Mesenchymal stem cell (in vitro differentiated cells and primary cell): ENCODE measurements around the gene SLC35F3.

Experiments
- DNase-seq: peaks from one replicate; pipeline ENCODE4 v3.0.0-alpha.2; 2013
- H2AFZ ChIP-seq: one replicate; pipeline ENCODE4 v1.6.1; 2013; ENCODE audit warnings: low read depth, mild to moderate bottlenecking, control low read depth, inconsistent platforms, low read length, moderate library complexity
- H2AK5ac ChIP-seq: 2 replicates; pipeline ENCODE4 v1.6.1; 2013; ENCODE audit warnings: low read length, moderate library complexity, mild to moderate bottlenecking, inconsistent platforms; ENCODE audit not compliant: severe bottlenecking
- H2BK120ac ChIP-seq: one replicate; pipeline ENCODE4 v1.6.1; 2013; ENCODE audit warnings: low read depth, mild to moderate bottlenecking, inconsistent platforms, low read length, moderate library complexity
- H2BK12ac ChIP-seq, 2 experiments: one replicate each; pipeline ENCODE4 v1.6.1; 2013; ENCODE audit warnings: inconsistent platforms in 2 of 2, low read length in 2 of 2, mild to moderate bottlenecking in 2 of 2, moderate library complexity in 2 of 2, control low read depth in 1 of 2
- H2BK15ac ChIP-seq: one replicate; pipeline ENCODE4 v1.6.1; 2013; ENCODE audit warnings: mild to moderate bottlenecking, low read depth, inconsistent platforms; ENCODE audit not compliant: poor library complexity, severe bottlenecking
- H2BK5ac ChIP-seq: 2 replicates; pipeline ENCODE4 v1.6.1; 2013; ENCODE audit warnings: low read depth, mild to moderate bottlenecking, low read length, control low read depth, inconsistent platforms; ENCODE audit not compliant: poor library complexity, severe bottlenecking
- H3K14ac ChIP-seq, 2 experiments: one replicate each; pipeline ENCODE4 v1.6.1; 2013; ENCODE audit warnings: inconsistent platforms in 2 of 2, low read length in 2 of 2, control low read depth in 1 of 2, mild to moderate bottlenecking in 1 of 2, moderate library complexity in 1 of 2
- H3K18ac ChIP-seq, 2 experiments: one replicate each; pipeline ENCODE4 v1.6.1; 2013; ENCODE audit warnings: inconsistent platforms in 2 of 2, low read length in 2 of 2, control low read depth in 1 of 2, low read depth in 1 of 2, mild to moderate bottlenecking in 1 of 2
- H3K23ac ChIP-seq, 2 experiments: one replicate each; pipeline ENCODE4 v1.6.1; 2013; ENCODE audit warnings: inconsistent platforms in 2 of 2, low read length in 2 of 2, mild to moderate bottlenecking in 2 of 2, moderate library complexity in 2 of 2, control low read depth in 1 of 2
- H3K27ac ChIP-seq: 2 replicates; pipeline ENCODE4 v1.5.1; 2013; ENCODE audit warnings: mild to moderate bottlenecking, moderate library complexity, low read length, control low read depth, inconsistent platforms; ENCODE audit not compliant: poor library complexity, severe bottlenecking
- H3K27me3 ChIP-seq, 2 experiments: 2 replicates each; pipeline versions ENCODE4 v1.6.1 to v1.7.0; 2013; ENCODE audit warnings: low read length in 2 of 2, mild to moderate bottlenecking in 2 of 2, moderate library complexity in 2 of 2, control low read depth in 1 of 2, inconsistent platforms in 1 of 2; ENCODE audit not compliant: control insufficient read depth in 1 of 2, insufficient read depth in 1 of 2
- H3K36me3 ChIP-seq, 2 experiments: 2 replicates each; pipeline versions ENCODE4 v1.6.1 to v1.7.0; 2013; ENCODE audit warnings: low read length in 2 of 2, control low read depth in 1 of 2, inconsistent platforms in 1 of 2, low read depth in 1 of 2, mild to moderate bottlenecking in 1 of 2; ENCODE audit not compliant: insufficient read depth in 2 of 2, control insufficient read depth in 1 of 2
- H3K4ac ChIP-seq, 2 experiments: one replicate each; pipeline ENCODE4 v1.6.1; 2013; ENCODE audit warnings: inconsistent platforms in 2 of 2, low read length in 2 of 2, mild to moderate bottlenecking in 2 of 2, moderate library complexity in 2 of 2, control low read depth in 1 of 2, low read depth in 1 of 2
- H3K4me1 ChIP-seq: 2 replicates; pipeline ENCODE4 v1.6.1; 2013; ENCODE audit warnings: low read depth, low read length, control low read depth; ENCODE audit not compliant: control insufficient read depth, insufficient read depth
- H3K4me2 ChIP-seq: 2 replicates; pipeline ENCODE4 v1.6.1; 2013; ENCODE audit warnings: low read length, mild to moderate bottlenecking, inconsistent platforms; ENCODE audit not compliant: poor library complexity, severe bottlenecking
- H3K4me3 ChIP-seq, 2 experiments: 2 replicates each; pipeline versions ENCODE4 v1.5.1 to v1.7.0; 2013; ENCODE audit warnings: low read length in 2 of 2, mild to moderate bottlenecking in 2 of 2, control low read depth in 1 of 2, low read depth in 1 of 2; ENCODE audit not compliant: insufficient read depth in 1 of 2
- H3K79me1 ChIP-seq: replicated peaks from 2 replicates; pipeline ENCODE4 v1.6.1; 2013; ENCODE audit warnings: mild to moderate bottlenecking, control low read depth, low read length, inconsistent platforms; ENCODE audit not compliant: poor library complexity, severe bottlenecking
- H3K9ac ChIP-seq: 2 replicates; pipeline ENCODE4 v1.7.0; 2013; ENCODE audit warnings: mild to moderate bottlenecking, low read length, moderate library complexity
- H3K9me3 ChIP-seq: 2 replicates; pipeline ENCODE4 v1.7.0; 2013; ENCODE audit warnings: mild to moderate bottlenecking, low read length; ENCODE audit not compliant: control insufficient read depth
- H4K8ac ChIP-seq: one replicate; pipeline ENCODE4 v1.6.1; 2013; ENCODE audit warnings: inconsistent platforms, mild to moderate bottlenecking, low read length, moderate library complexity
- H4K91ac ChIP-seq: one replicate; pipeline ENCODE4 v1.6.1; 2013; ENCODE audit warnings: mild to moderate bottlenecking, low read length, inconsistent platforms
- WGBS: methylation state at CpG from one replicate; pipeline ENCODE4 v1.1.7; 2013; ENCODE audit warnings: mixed read lengths; 5-methylcytosine and 5-hydroxymethylcytosine counted together

The SLC35F3 gene

GRCh38 chr1:234078143-234078542 is 173.7 kb downstream of the SLC35F3 start:
- no peak overlapping the region for H3K4me2 ChIP-seq
- no peaks in the 10 kb centered on the region for H3K9me3 ChIP-seq
- H3K4me1 ChIP-seq = no peaks in the 10 kb centered on the region
- no peak for DNase-seq
- H3K14ac ChIP-seq = no peak overlapping the region
- no peak overlapping the region for H4K91ac ChIP-seq
- no peak overlapping the region for H3K4me3 ChIP-seq
- H3K18ac ChIP-seq = no peak overlapping the region
- no peak overlapping the region for H2BK15ac ChIP-seq
- no peak overlapping the region for H4K8ac ChIP-seq
- no peak overlapping the region for H2BK120ac ChIP-seq
- no peak overlapping the region for H2AK5ac ChIP-seq
- H3K36me3 ChIP-seq = no peaks in the 10 kb centered on the region
- no peak overlapping the region for H3K4ac ChIP-seq
- H2AFZ ChIP-seq = no peak overlapping the region
- H2BK12ac ChIP-seq = no peak overlapping the region
- no peak overlapping the region for H3K9ac ChIP-seq
- H2BK5ac ChIP-seq = no peak overlapping the region
- no peak overlapping the region for H3K23ac ChIP-seq
- H3K79me1 ChIP-seq = no peaks in the 10 kb centered on the region
- H3K27ac ChIP-seq = no peak overlapping the region
- 91% methylated on average over 1 of the region's 1 CpG for WGBS
- H3K27me3 ChIP-seq = no peaks in the 10 kb centered on the region

DNA sequence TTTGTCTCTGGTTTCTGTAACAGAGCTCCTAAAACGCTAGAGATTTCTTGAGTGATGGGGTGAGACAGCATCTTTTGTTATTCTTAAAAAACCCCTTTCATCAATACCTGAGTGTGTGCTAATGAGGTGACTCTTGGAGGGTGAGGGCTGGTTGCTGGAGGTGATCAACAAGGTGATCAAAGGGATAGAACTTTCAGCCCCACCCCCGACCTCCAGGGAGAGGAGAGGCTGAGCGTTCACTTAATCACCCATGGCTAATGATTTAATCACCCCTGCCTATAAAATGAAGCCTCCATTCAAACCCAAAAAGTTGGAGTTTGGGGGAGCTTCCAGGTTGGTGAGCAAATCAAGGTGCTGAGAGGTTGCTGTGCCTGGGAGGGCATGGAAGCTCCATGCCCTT is 175.4 kb downstream of the SLC35F3 start:
- no peaks in the 10 kb centered on the region for H3K36me3 ChIP-seq
- H2BK5ac ChIP-seq = no peak overlapping the region
- H3K4me2 ChIP-seq = no peak overlapping the region
- no peak overlapping the region for H2BK12ac ChIP-seq
- H2AFZ ChIP-seq = no peak overlapping the region
- no peak overlapping the region for H4K91ac ChIP-seq
- no peak overlapping the region for H3K4ac ChIP-seq
- H3K9me3 ChIP-seq = no peaks in the 10 kb centered on the region
- no peak overlapping the region for H3K4me3 ChIP-seq
- H2AK5ac ChIP-seq = no peak overlapping the region
- no peak overlapping the region for H3K23ac ChIP-seq
- H4K8ac ChIP-seq = no peak overlapping the region
- H3K14ac ChIP-seq = no peak overlapping the region
- no peak overlapping the region for H2BK120ac ChIP-seq
- no peak overlapping the region for H3K9ac ChIP-seq
- no peak overlapping the region for H3K18ac ChIP-seq
- no CpG with 5 or more reads among the region's 3 CpGs for WGBS
- no peaks in the 10 kb centered on the region for H3K79me1 ChIP-seq
- no peak overlapping the region for H2BK15ac ChIP-seq
- H3K27ac ChIP-seq = no peak overlapping the region
- no peaks in the 10 kb centered on the region for H3K4me1 ChIP-seq
- no peak for DNase-seq
- no peaks in the 10 kb centered on the region for H3K27me3 ChIP-seq

DNA sequence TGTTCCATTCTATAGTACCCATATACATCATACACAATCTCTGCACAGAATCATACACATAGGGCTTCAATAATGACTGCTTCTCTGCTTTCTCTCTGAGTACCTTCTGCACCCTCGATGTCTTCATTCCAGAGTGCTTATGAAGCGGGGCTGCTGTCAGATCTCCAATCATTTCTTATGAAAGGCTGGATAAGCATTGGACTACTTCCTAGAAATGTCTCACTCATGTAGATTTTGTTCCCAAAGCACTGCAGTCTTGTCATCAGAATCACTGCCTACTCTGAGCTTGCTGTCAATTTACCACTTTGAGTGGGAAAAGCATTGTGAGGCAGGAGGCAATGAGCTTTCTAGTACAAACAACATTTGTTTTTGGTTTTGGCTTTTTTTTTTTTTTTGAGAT is 179.0 kb downstream of the SLC35F3 start:
- H2BK120ac ChIP-seq = no peak overlapping the region
- no peak overlapping the region for H3K4me2 ChIP-seq
- no peak overlapping the region for H3K4ac ChIP-seq
- no peaks in the 10 kb centered on the region for H3K27me3 ChIP-seq
- H3K18ac ChIP-seq = no peak overlapping the region
- no peak overlapping the region for H3K4me3 ChIP-seq
- no peak overlapping the region for H3K9ac ChIP-seq
- H3K36me3 ChIP-seq = no peaks in the 10 kb centered on the region
- H3K4me1 ChIP-seq = no peaks in the 10 kb centered on the region
- no peaks in the 10 kb centered on the region for H3K79me1 ChIP-seq
- no peak overlapping the region for H3K14ac ChIP-seq
- H2AK5ac ChIP-seq = no peak overlapping the region
- 84% methylated on average over 2 of the region's 2 CpGs for WGBS
- no peak for DNase-seq
- no peak overlapping the region for H3K27ac ChIP-seq
- no peak overlapping the region for H4K8ac ChIP-seq
- no peak overlapping the region for H2BK15ac ChIP-seq
- H2BK12ac ChIP-seq = no peak overlapping the region
- H2BK5ac ChIP-seq = no peak overlapping the region
- H4K91ac ChIP-seq = no peak overlapping the region
- H3K9me3 ChIP-seq = no peaks in the 10 kb centered on the region
- no peak overlapping the region for H2AFZ ChIP-seq
- H3K23ac ChIP-seq = no peak overlapping the region

GRCh38 chr1:234089396-234089795 is 184.9 kb downstream of the SLC35F3 start:
- peaks cover 3% of the 10 kb centered on the region for H3K9me3 ChIP-seq
- H3K14ac ChIP-seq = no peak overlapping the region
- H2BK5ac ChIP-seq = no peak overlapping the region
- no peaks in the 10 kb centered on the region for H3K36me3 ChIP-seq
- H4K8ac ChIP-seq = no peak overlapping the region
- no peak overlapping the region for H2BK120ac ChIP-seq
- H3K27me3 ChIP-seq = peaks cover 0 to 9% of the 10 kb centered on the region in 2 experiments
- no peak overlapping the region for H2AFZ ChIP-seq
- H2BK15ac ChIP-seq = no peak overlapping the region
- H3K9ac ChIP-seq = no peak overlapping the region
- DNase-seq = no peak
- H3K18ac ChIP-seq = no peak overlapping the region
- no peak overlapping the region for H3K4me2 ChIP-seq
- H3K4me3 ChIP-seq = no peak overlapping the region
- H2BK12ac ChIP-seq = no peak overlapping the region
- H3K23ac ChIP-seq = no peak overlapping the region
- no peak overlapping the region for H4K91ac ChIP-seq
- no peak overlapping the region for H3K4ac ChIP-seq
- H3K27ac ChIP-seq = no peak overlapping the region
- H3K79me1 ChIP-seq = no peaks in the 10 kb centered on the region
- WGBS = 42% methylated on average over 3 of the region's 3 CpGs
- H2AK5ac ChIP-seq = no peak overlapping the region
- H3K4me1 ChIP-seq = no peaks in the 10 kb centered on the region
